Breast epithelium (tissue), 3 donors: ENCODE data around the gene MTCL1.

Experiments
- CTCF ChIP-seq, 3 donors: fragments of 450-650 bp; IDR thresholded peaks; one replicate each; pipeline ENCODE4 v1.5.1; 2016 to 2017; ENCODE audit warnings: antibody characterized with exemption in 3 of 3, mild to moderate bottlenecking in 3 of 3, moderate library complexity in 3 of 3
- POLR2A ChIP-seq: fragments of 450-650 bp; IDR thresholded peaks from one replicate; pipeline ENCODE4 v1.6.1; 2016; ENCODE audit warnings: antibody characterized with exemption, mild to moderate bottlenecking, moderate library complexity
- POLR2AphosphoS5 ChIP-seq, 3 donors: sonication (generic); formaldehyde crosslinking; IDR thresholded peaks; one replicate each; pipeline ENCODE4 v1.6.1; 2017; ENCODE audit warnings: antibody characterized with exemption in 3 of 3

GRCh38 chr18:8781671-8782070 is 76.3 kb downstream of the MTCL1 start:
- TF ChIP-seq POLR2AphosphoS5 (IDR thresholded peaks at IDR 0.05) (no peak), CTCF (IDR thresholded peaks at IDR 0.05) (no peak), POLR2A (no peak)
